ENCODE data around the gene SUGCT. TPM values are rescaled to one million over a fixed set of nuclear protein-coding genes. Genes with fewer than 3 reads are reported as not detected.

The SUGCT gene
- polyA plus RNA-seq, 5 donors = 2.3 to 4.6 (median 3.2) TPM

- no peak for DNase-seq
These were observed 585.6 kb downstream of the SUGCT start for GRCh38 chr7:40720416-40720815.

GRCh38 chr7:40721342-40721949 is 586.6 kb downstream of the SUGCT start:
- no peak for DNase-seq

GRCh38 chr7:40722242-40722641 is 587.4 kb downstream of the SUGCT start:
- no peak for DNase-seq

GRCh38 chr7:40723829-40724228 is 589.0 kb downstream of the SUGCT start:
- DNase-seq = no peak

GRCh38 chr7:40726559-40726958 is 591.8 kb downstream of the SUGCT start:
- DNase-seq = no peak

GRCh38 chr7:40733114-40733513 is 598.3 kb downstream of the SUGCT start:
- DNase-seq = no peak

GRCh38 chr7:40733578-40733977 is 598.8 kb downstream of the SUGCT start:
- no peak for DNase-seq

GRCh38 chr7:40739257-40739656 is 604.5 kb downstream of the SUGCT start:
- DNase-seq = no peak

- DNase-seq = no peak
These were observed 607.5 kb downstream of the SUGCT start for GRCh38 chr7:40742270-40742669.

- no peak for DNase-seq
These were observed 612.2 kb downstream of the SUGCT start for GRCh38 chr7:40746841-40747556.

- DNase-seq = no peak
These were observed 613.1 kb downstream of the SUGCT start for GRCh38 chr7:40747856-40748255.

GRCh38 chr7:40749877-40750276 is 615.1 kb downstream of the SUGCT start:
- DNase-seq = no peak

- DNase-seq = no peak
These were observed 618.6 kb downstream of the SUGCT start for GRCh38 chr7:40753455-40753854.

- no peak for DNase-seq
These were observed 620.6 kb downstream of the SUGCT start for GRCh38 chr7:40755438-40755837.

- no peak for DNase-seq
These were observed 622.3 kb downstream of the SUGCT start for GRCh38 chr7:40757109-40757508.

GRCh38 chr7:40758590-40758989 is 623.8 kb downstream of the SUGCT start:
- DNase-seq = no peak

GRCh38 chr7:40760293-40760964 is 625.6 kb downstream of the SUGCT start:
- DNase-seq = no peak

GRCh38 chr7:40760987-40761386 is 626.2 kb downstream of the SUGCT start:
- DNase-seq = no peak

- peak; percentile 25 to 27 for DNase-seq
These were observed 627.2 kb downstream of the SUGCT start for GRCh38 chr7:40761762-40762560.

GRCh38 chr7:40763319-40764287 is 628.8 kb downstream of the SUGCT start:
- DNase-seq = no peak

GRCh38 chr7:40765639-40766038 is 630.8 kb downstream of the SUGCT start:
- no peak for DNase-seq
